Skeletal muscle satellite cell (primary cell): ENCODE results near the gene NRIP1.
A peak's percentile ranks its signal among the peaks of the same experiment; 100 is the strongest.

ENCODE experiments used
- H3K27me3 ChIP-seq: 2 replicates; pipeline ENCODE4 v1.7.0; 2013; ENCODE audit warnings: low read length; ENCODE audit not compliant: control insufficient read depth, insufficient read depth
- H3K36me3 ChIP-seq: 2 replicates; pipeline ENCODE4 v1.7.0; 2013; ENCODE audit warnings: mild to moderate bottlenecking, control low read depth, low read length; ENCODE audit not compliant: insufficient read depth
- H3K4me1 ChIP-seq: 2 replicates; pipeline ENCODE4 v1.7.0; 2013; ENCODE audit warnings: low read length; ENCODE audit not compliant: control insufficient read depth, insufficient read depth
- H3K4me2 ChIP-seq: 2 replicates; pipeline ENCODE4 v1.7.0; 2013; ENCODE audit warnings: mild to moderate bottlenecking, low read length
- H3K4me3 ChIP-seq: 2 replicates; pipeline ENCODE4 v1.7.0; 2013; ENCODE audit warnings: low read length
- H3K9ac ChIP-seq: 2 replicates; pipeline ENCODE4 v1.7.0; 2013; ENCODE audit warnings: mild to moderate bottlenecking, low read depth, low read length, moderate library complexity
- H3K9me3 ChIP-seq: replicated peaks from 2 replicates; pipeline ENCODE4 v1.7.0; 2013; ENCODE audit warnings: mild to moderate bottlenecking, control low read depth, low read length

NRIP1 gene

GRCh38 chr21:15001857-15002606 lies 62.8 kb downstream of the NRIP1 start:
- H3K9me3 ChIP-seq, result no peaks in the 10 kb centered on the region
- H3K4me3 ChIP-seq, result no peak overlapping the region
- H3K4me2 ChIP-seq, result peak overlapping the region; percentile 19
- H3K9ac ChIP-seq, result no peak overlapping the region
- H3K36me3 ChIP-seq, result no peaks in the 10 kb centered on the region
- peaks cover 71% of the 10 kb centered on the region for H3K4me1 ChIP-seq
- H3K27me3 ChIP-seq, result no peaks in the 10 kb centered on the region

- Histone ChIP-seq H3K4me1 (peaks cover 66% of the 10 kb centered on the region), H3K4me2 (peak overlapping the region; percentile 26), H3K27me3 (no peaks in the 10 kb centered on the region), H3K9me3 (no peaks in the 10 kb centered on the region), H3K4me3 (no peak overlapping the region), H3K9ac (no peak overlapping the region), H3K36me3 (no peaks in the 10 kb centered on the region)
Observed at GRCh38 chr21:15001113-15001512, 63.7 kb downstream of the NRIP1 start.

GRCh38 chr21:15000081-15000480 lies 64.7 kb downstream of the NRIP1 start:
- no peak overlapping the region for H3K9ac ChIP-seq
- peaks cover 65% of the 10 kb centered on the region for H3K4me1 ChIP-seq
- H3K9me3 ChIP-seq, result no peaks in the 10 kb centered on the region
- no peaks in the 10 kb centered on the region for H3K27me3 ChIP-seq
- H3K4me2 ChIP-seq, result peak overlapping the region; percentile 47
- H3K4me3 ChIP-seq, result no peak overlapping the region
- no peaks in the 10 kb centered on the region for H3K36me3 ChIP-seq

GRCh38 chr21:14998784-14999183 lies 66.0 kb downstream of the NRIP1 start:
- H3K4me2 ChIP-seq, result no peak overlapping the region
- H3K9ac ChIP-seq, result no peak overlapping the region
- no peak overlapping the region for H3K4me3 ChIP-seq
- no peaks in the 10 kb centered on the region for H3K9me3 ChIP-seq
- no peaks in the 10 kb centered on the region for H3K36me3 ChIP-seq
- peaks cover 58% of the 10 kb centered on the region for H3K4me1 ChIP-seq
- no peaks in the 10 kb centered on the region for H3K27me3 ChIP-seq

GRCh38 chr21:14998336-14998735 lies 66.5 kb downstream of the NRIP1 start:
- Histone ChIP-seq H3K9me3 (no peaks in the 10 kb centered on the region), H3K4me1 (peaks cover 54% of the 10 kb centered on the region), H3K27me3 (no peaks in the 10 kb centered on the region), H3K36me3 (no peaks in the 10 kb centered on the region), H3K4me2 (no peak overlapping the region), H3K4me3 (no peak overlapping the region), H3K9ac (no peak overlapping the region)

GRCh38 chr21:14995695-14996490 lies 68.9 kb downstream of the NRIP1 start:
- no peak overlapping the region for H3K9ac ChIP-seq
- H3K27me3 ChIP-seq, result no peaks in the 10 kb centered on the region
- no peak overlapping the region for H3K4me3 ChIP-seq
- peaks cover 32% of the 10 kb centered on the region for H3K4me1 ChIP-seq
- H3K9me3 ChIP-seq, result no peaks in the 10 kb centered on the region
- H3K36me3 ChIP-seq, result peaks cover 1% of the 10 kb centered on the region
- H3K4me2 ChIP-seq, result peak overlapping the region; percentile 22

- H3K9me3 ChIP-seq, result no peaks in the 10 kb centered on the region
- H3K27me3 ChIP-seq, result no peaks in the 10 kb centered on the region
- H3K9ac ChIP-seq, result no peak overlapping the region
- H3K4me1 ChIP-seq, result peaks cover 27% of the 10 kb centered on the region
- H3K36me3 ChIP-seq, result peaks cover 6% of the 10 kb centered on the region
- H3K4me3 ChIP-seq, result no peak overlapping the region
- no peak overlapping the region for H3K4me2 ChIP-seq
Observed at GRCh38 chr21:14995226-14995625, 69.6 kb downstream of the NRIP1 start.

GRCh38 chr21:14993115-14993514 lies 71.7 kb downstream of the NRIP1 start:
- Histone ChIP-seq H3K9ac (no peak overlapping the region), H3K9me3 (no peaks in the 10 kb centered on the region), H3K4me3 (no peak overlapping the region), H3K4me1 (peaks cover 20% of the 10 kb centered on the region), H3K4me2 (no peak overlapping the region), H3K36me3 (peaks cover 6% of the 10 kb centered on the region), H3K27me3 (no peaks in the 10 kb centered on the region)

GRCh38 chr21:14991957-14992356 lies 72.8 kb downstream of the NRIP1 start:
- Histone ChIP-seq H3K4me2 (no peak overlapping the region), H3K9ac (no peak overlapping the region), H3K4me3 (no peak overlapping the region), H3K4me1 (peaks cover 20% of the 10 kb centered on the region), H3K9me3 (no peaks in the 10 kb centered on the region), H3K36me3 (peaks cover 6% of the 10 kb centered on the region), H3K27me3 (no peaks in the 10 kb centered on the region)

- Histone ChIP-seq H3K27me3 (no peaks in the 10 kb centered on the region), H3K36me3 (peaks cover 6% of the 10 kb centered on the region), H3K4me1 (no peaks in the 10 kb centered on the region)
Observed at GRCh38 chr21:14989359-14989758, 75.4 kb downstream of the NRIP1 start.

GRCh38 chr21:14988760-14989159 lies 76.0 kb downstream of the NRIP1 start:
- H3K4me1 ChIP-seq, result no peaks in the 10 kb centered on the region
- no peak overlapping the region for H3K9ac ChIP-seq
- H3K9me3 ChIP-seq, result no peaks in the 10 kb centered on the region
- peaks cover 6% of the 10 kb centered on the region for H3K36me3 ChIP-seq
- no peak overlapping the region for H3K4me2 ChIP-seq
- H3K27me3 ChIP-seq, result no peaks in the 10 kb centered on the region
- no peak overlapping the region for H3K4me3 ChIP-seq

More at GRCh38 chr21:14989359-14989758, 75.4 kb downstream of the NRIP1 start:
- Histone ChIP-seq H3K9me3 (no peaks in the 10 kb centered on the region), H3K4me3 (no peak overlapping the region), H3K9ac (no peak overlapping the region), H3K4me2 (no peak overlapping the region)
